Calu3 (cell line): ENCODE results near the gene DNAJC9. TPM values are rescaled to one million over a fixed set of nuclear protein-coding genes. Genes with fewer than 3 reads are reported as not detected.

Source experiments
- BruUV-seq: library from RNA; stranded (reverse); fragments of 400-500 nt; replicated peaks from 2 replicates; lab custom pipeline; 2021; lab: Mats Ljungman, UMichigan
- CTCF ChIA-PET: fragments of 300-600 bp; sonication (Branson Sonifier 250); formaldehyde crosslinking; loops from one replicate; lab custom pipeline; 2022; ENCODE audit warnings: antibody characterized with exemption; lab: Charles Lee
- DNase-seq: peaks from one replicate; pipeline ENCODE4 v3.0.0; 2022
- H3K27ac Mint-ChIP-seq: one replicate; pipeline ENCODE4 v1.8.0; 2022; ENCODE audit warnings: mixed read lengths; ENCODE audit not compliant: unreplicated experiment
- H3K27me3 Mint-ChIP-seq: one replicate; pipeline ENCODE4 v1.8.0; 2022; ENCODE audit warnings: mixed read lengths; ENCODE audit not compliant: unreplicated experiment
- H3K36me3 Mint-ChIP-seq: one replicate; pipeline ENCODE4 v1.8.0; 2022; ENCODE audit warnings: mild to moderate bottlenecking, moderate library complexity, mixed read lengths; ENCODE audit not compliant: insufficient read depth, unreplicated experiment
- H3K4me1 Mint-ChIP-seq: one replicate; pipeline ENCODE4 v1.8.0; 2022; ENCODE audit warnings: mild to moderate bottlenecking, low read depth, mixed read lengths; ENCODE audit not compliant: unreplicated experiment
- H3K4me3 Mint-ChIP-seq: one replicate; pipeline ENCODE4 v1.8.0; 2022; ENCODE audit warnings: mild to moderate bottlenecking, low read depth, moderate library complexity, mixed read lengths; ENCODE audit not compliant: unreplicated experiment
- H3K9me3 Mint-ChIP-seq: one replicate; pipeline ENCODE4 v1.8.0; 2022; ENCODE audit warnings: low read depth, mixed read lengths; ENCODE audit not compliant: unreplicated experiment
- CTCF ChIP-seq: fragments of 200-600 bp; IDR thresholded peaks from one replicate; pipeline ENCODE4 v1.8.0; 2022; ENCODE audit warnings: antibody characterized with exemption; ENCODE audit not compliant: unreplicated experiment
- intact Hi-C: fragments of 100-400 bp; cut with micrococcal nuclease; formaldehyde crosslinking; loops from one replicate; pipeline ENCODE4 v1.10.0; 2022; ENCODE audit not compliant: unreplicated experiment
- total RNA-seq: library from RNA; stranded (reverse); gene quantifications from 2 replicates; pipeline ENCODE4 v1.2.3, GENCODE V29; 2022

DNAJC9 gene
- total RNA-seq, 1 experiment from 2014 or later: 39.8 TPM

GRCh38 chr10:73206385-73206784 is 40.7 kb downstream of the DNAJC9 start:
- no peak for DNase-seq
- no TSS peak for BruUV-seq

GRCh38 chr10:73205890-73206289 is 41.2 kb downstream of the DNAJC9 start:
- no peaks in the 10 kb centered on the region for H3K27me3 Mint-ChIP-seq
- peaks cover 5% of the 10 kb centered on the region for H3K36me3 Mint-ChIP-seq
- no peak for TF ChIP-seq CTCF
- CTCF ChIA-PET: interaction anchor here (0.6 kb wide), 1 partner anchor 12 kb away, joined by 6 read pairs; no protein-coding TSS in a partner anchor
- no peak overlapping the region for H3K4me3 Mint-ChIP-seq
- no TSS peak for BruUV-seq
- DNase-seq: no peak
- intact Hi-C loops: no loop called here
- peaks cover 6% of the 10 kb centered on the region for H3K9me3 Mint-ChIP-seq
- no peak overlapping the region for H3K27ac Mint-ChIP-seq
- no peaks in the 10 kb centered on the region for H3K4me1 Mint-ChIP-seq

More at GRCh38 chr10:73206385-73206784, 40.7 kb downstream of the DNAJC9 start:
- intact Hi-C loops: no loop called here
- CTCF ChIA-PET: interaction anchor here (0.6 kb wide), 1 partner anchor 12 kb away, joined by 6 read pairs; no protein-coding TSS in a partner anchor
- Mint-ChIP-seq H3K4me3 (no peak overlapping the region), H3K27me3 (no peaks in the 10 kb centered on the region), H3K36me3 (peaks cover 5% of the 10 kb centered on the region), H3K27ac (no peak overlapping the region), H3K4me1 (no peaks in the 10 kb centered on the region), H3K9me3 (peaks cover 6% of the 10 kb centered on the region)
- TF ChIP-seq CTCF: no peak

- H3K4me1 Mint-ChIP-seq: no peaks in the 10 kb centered on the region
- peaks cover 6% of the 10 kb centered on the region for H3K9me3 Mint-ChIP-seq
Observed at GRCh38 chr10:73205081-73205480, 42.0 kb downstream of the DNAJC9 start.

More at GRCh38 chr10:73205081-73205480, 42.0 kb downstream of the DNAJC9 start:
- BruUV-seq: no TSS peak
- DNase-seq: no peak
- Mint-ChIP-seq H3K36me3 (no peaks in the 10 kb centered on the region), H3K27me3 (no peaks in the 10 kb centered on the region), H3K27ac (no peak overlapping the region), H3K4me3 (no peak overlapping the region)
- no peak for TF ChIP-seq CTCF
- CTCF ChIA-PET: interaction anchor here (0.7 kb wide), 1 partner anchor 1387 kb away, joined by 4 read pairs; no protein-coding TSS in a partner anchor
- intact Hi-C loops: no loop called here

Other genes with a start within 250 kb of the DNAJC9 start
- 20.3 and 20.9 TPM in 2 replicates for gene P4HA1, start 150.4 kb downstream of the DNAJC9 start, total RNA-seq
- gene NUDT13, start 136.8 kb downstream of the DNAJC9 start, total RNA-seq: 0.76 and 0.78 TPM in 2 replicates
- gene ECD, start 79.2 kb downstream of the DNAJC9 start, total RNA-seq: 28.1 and 29.1 TPM in 2 replicates
- 27.0 and 31.5 TPM in 2 replicates for gene FAM149B1, start 79.1 kb downstream of the DNAJC9 start, total RNA-seq
- 125 and 126 TPM in 2 replicates for gene MRPS16, start 5.4 kb upstream of the DNAJC9 start, total RNA-seq
- 1.2 and 1.9 TPM in 2 replicates for gene CFAP70, start 111.6 kb upstream of the DNAJC9 start, total RNA-seq
- 160 and 167 TPM in 2 replicates for gene ANXA7, start 166.8 kb upstream of the DNAJC9 start, total RNA-seq
- gene MSS51, start 186.3 kb upstream of the DNAJC9 start, total RNA-seq: 2.9 and 3.3 TPM in 2 replicates
- gene PPP3CB, start 248.8 kb upstream of the DNAJC9 start, total RNA-seq: 26.4 and 27.5 TPM in 2 replicates